GM19467 (cell line): ENCODE data around the gene FLRT2.

Experiments
- ATAC-seq: cut with Tn5 transposase; IDR thresholded peaks from one replicate; pipeline ENCODE4 v1.9.1; 2021; ENCODE audit warnings: mild to moderate bottlenecking, moderate library complexity; ENCODE audit not compliant: unreplicated experiment

Gene FLRT2

DNA sequence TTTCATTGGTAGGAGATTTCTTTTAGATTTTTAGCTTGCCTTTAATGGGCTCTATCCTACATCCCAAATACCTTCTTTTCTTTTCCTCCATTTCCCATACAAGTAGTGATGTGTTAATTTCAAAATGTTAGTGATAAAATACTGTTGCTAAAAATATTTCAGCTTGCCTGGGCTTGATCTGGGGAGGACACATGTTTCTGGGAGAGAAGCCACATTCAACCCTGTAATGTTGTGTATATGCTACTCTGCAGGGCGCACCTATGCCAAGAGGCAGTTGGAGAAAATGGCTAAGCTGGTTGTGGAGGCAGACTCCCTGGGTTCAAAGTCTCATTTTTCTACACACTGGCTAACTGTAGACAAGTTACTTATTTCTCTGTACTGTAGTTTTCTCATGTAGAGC lies 26.3 kb downstream of the FLRT2 start:
- no peak for ATAC-seq

DNA sequence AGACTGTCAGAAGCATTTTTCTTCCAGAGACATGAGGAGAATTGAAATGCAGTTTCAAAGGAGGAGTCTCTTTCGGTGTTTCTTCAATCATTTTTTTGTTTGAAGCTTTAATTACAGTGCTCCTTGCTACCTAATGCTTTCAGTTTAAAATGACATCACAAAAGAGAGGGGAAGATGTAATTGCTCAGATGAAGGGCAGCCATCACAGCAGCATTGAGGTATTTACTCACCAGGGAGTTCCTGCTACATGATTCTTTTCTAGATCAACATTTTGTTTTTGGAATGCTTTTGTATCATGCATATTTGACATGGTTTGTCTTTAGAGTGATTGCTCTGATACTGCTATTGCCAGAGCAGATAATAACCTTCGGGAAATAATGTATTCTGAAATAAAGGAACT lies 28.6 kb downstream of the FLRT2 start:
- no peak for ATAC-seq

DNA sequence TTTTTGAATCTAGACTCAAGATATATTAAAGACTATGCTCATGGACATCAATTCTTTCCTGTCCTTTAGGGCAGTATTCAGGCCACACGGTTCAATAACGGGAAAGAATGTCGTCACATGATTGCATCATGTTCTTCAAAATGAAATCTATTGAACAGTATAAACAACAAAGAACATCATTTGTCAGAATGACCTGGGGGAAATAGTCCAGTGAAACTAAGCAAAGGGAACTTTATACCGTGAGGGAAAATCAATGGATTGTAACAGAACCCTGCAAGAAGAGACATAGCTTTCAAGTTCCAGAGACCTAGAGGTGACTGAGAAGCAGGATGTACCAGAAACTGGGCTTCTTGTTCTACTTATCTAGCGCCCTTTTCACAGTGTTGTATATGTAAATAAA lies 32.7 kb downstream of the FLRT2 start:
- no peak for ATAC-seq

DNA sequence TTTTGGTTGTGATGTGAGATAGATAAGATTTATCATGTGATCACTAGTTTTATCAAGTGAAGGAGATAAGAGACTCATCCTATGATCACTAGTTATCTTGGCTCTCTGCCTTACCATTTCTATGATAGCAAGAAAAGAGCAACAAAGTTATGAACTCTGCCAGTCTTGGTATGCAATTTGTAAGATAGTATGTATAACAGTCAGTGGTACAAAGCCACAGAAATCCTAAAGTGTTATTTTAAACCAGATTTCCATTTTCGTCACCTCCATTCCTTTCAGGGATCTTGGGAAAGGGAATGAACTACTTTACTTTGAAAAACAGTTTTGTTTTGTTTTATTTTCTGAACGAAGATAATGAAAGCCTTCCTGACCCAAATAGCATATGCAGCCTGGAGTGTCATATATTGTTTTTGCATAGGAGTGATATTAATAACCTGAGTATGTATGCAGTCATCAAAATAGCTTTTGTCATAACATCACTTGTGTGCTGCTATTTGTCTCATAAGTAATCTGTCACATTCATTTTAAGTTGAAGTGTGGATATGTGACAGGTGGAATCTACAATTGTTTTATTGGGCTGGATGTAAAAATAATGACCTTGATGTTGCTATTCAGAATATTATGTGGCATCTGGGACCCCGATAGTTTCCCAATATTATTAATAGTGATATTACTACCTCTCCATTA lies 35.0 kb downstream of the FLRT2 start:
- no peak for ATAC-seq

DNA sequence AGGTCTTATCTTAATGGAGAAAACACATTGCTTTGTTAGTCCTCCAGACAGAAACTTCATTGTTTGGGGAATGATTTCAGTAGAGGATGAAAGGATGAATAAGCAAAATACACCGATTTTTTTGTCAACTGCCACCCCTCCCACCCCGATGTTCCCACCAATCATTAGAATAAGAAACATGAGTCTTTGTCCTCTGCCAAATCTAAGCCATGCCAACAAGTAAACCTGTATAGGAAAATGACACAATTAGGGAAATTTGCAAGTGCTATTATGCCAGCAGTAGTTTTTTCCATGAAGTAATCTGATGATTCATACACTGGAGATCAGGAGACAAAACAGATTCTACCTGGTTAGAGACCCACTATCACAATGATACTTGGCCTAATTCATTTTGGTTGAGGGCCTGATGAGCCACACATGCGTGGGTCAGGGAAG lies 35.9 kb downstream of the FLRT2 start:
- ATAC-seq, result no peak

DNA sequence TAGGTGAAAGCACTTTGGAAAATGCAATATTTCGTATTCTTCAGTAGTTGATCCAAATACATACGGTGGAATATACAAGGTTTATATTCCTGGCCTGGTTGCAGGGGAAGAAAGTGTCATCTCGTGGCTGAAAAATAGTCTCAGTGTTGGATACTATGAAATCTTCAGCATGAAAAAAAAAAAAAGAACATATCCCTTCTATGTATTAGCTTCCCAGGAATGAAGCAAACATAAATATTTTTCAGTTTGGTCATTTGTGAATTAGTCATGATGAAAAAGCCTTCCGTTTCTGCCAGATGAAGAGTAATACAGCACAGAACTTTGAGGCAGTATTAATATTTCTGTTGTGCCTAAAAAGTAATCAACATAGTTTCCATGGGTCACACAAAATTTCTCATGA lies 36.7 kb downstream of the FLRT2 start:
- ATAC-seq, result no peak

DNA sequence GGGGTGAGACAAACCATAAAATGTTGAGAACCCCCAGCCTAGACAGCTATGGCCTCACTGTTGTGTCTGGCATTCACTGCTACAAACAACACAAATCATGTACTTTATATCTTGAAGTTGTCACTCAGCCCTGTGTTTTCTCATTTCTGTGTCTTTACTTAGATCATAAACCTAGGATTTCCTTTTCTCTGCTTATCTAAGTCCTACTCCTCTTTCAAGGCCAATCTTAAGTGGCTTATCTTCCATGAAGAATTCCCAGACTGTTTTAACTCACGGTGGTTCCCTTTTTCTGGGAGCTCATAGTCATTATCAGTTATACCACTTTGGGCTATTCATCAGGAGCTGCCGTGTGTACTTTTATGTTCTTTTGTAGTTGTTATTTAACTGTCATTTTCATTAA lies 42.1 kb downstream of the FLRT2 start:
- ATAC-seq, result no peak

DNA sequence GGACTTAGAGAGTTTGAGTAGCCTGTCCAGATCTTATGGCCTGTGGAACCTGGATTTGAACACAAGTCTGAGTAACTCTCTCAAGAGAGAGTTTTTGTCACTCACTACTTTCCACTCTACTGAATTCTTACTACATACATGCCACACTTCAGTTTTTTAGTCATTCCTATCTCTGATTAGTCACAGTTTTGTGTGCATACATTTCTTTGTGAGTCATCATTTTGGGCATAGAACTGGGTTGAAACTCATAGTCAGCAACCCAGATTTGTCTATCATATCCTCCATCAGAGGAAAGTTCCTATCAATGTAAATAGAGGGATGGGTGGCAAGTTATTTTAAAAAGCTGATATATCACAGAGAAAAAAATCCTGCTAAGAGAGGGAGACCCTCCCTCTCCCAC lies 42.9 kb downstream of the FLRT2 start:
- no peak for ATAC-seq

DNA sequence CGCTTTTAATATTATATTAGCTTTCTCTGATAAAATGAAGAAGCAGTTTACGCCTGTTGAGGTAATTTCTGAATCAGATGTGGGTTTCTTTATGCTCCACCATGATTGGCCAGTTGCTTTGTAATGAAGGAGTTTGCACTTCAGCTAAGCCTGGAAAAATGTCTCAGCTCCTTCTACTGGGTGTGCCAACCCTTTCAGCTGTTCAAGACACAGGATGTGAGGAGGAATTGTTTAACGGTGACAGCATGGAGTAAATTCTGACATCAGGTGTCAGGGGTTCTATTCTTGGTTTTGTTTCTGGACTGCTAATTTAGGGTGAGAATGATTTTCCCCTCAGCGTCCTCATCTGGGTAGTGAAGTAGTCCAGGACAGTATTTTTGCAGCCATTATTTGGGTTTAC lies 43.5 kb downstream of the FLRT2 start:
- no peak for ATAC-seq

DNA sequence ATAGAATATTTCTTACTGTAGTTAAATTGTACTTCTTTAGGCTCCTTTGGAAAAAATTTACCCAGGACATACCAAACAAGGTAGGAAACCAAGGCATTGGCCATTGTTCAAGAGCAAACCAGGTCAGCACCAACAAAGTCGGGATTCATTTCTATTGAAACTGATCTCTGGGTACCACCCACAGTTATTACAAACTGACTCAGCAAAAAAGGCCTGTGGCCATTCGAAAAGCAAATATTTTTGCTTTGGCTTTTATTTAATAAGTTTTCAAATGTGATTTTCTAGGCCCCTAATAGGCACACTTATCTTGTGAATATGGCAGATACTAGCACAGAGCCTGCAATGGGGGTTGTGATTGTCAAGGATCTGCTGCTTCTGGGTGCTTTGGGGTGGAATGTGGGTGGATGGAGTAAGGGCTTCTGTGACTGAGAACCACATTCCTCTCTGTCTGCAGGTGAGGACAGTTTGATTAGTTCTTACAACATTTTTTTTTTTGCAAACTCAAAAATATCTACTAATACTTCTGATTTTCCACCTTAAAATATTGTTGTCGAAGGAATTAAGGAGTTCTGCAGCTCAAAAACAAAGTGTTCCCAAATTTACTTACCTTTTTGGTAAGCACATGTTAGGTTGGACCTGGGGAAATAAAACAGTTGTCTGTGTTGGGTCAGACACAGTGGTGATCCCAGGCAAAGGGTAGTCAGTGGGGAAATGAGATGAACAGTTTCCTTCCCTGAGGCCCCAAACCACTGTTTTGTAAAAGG lies 45.1 kb downstream of the FLRT2 start:
- no peak for ATAC-seq

DNA sequence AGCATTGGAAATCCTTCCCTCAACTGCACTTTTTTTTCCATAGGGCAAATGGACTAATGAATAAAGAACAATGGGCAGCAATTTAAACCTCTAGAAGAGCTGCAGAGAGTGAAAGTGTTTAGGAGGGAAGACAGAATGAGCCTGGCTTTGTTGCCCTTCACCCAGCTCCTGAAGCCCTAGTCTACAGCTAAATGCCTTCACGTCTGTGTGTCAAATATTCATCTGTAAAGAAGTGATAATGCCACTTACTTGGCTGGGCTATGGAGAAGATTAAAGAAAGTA lies 45.6 kb downstream of the FLRT2 start:
- ATAC-seq, result no peak

DNA sequence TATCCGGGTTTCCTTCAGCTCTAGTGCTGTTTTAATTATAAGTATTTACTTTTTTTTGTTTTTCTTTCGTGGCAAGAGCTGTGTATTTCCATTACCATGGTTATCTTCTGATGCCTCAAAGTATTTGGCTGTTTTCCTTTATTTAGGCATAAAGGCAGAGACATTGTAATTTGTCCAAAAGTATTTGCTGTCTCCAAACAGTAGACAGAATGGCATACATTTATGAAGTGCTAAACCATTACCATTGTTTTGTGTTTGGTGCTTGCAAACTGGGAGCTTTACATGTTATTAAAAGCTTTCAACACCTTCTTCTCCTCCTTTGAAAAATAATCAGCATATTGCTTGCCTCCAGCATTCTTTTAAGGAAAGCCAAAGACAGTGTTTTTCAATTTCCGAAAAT lies 46.3 kb downstream of the FLRT2 start:
- no peak for ATAC-seq

DNA sequence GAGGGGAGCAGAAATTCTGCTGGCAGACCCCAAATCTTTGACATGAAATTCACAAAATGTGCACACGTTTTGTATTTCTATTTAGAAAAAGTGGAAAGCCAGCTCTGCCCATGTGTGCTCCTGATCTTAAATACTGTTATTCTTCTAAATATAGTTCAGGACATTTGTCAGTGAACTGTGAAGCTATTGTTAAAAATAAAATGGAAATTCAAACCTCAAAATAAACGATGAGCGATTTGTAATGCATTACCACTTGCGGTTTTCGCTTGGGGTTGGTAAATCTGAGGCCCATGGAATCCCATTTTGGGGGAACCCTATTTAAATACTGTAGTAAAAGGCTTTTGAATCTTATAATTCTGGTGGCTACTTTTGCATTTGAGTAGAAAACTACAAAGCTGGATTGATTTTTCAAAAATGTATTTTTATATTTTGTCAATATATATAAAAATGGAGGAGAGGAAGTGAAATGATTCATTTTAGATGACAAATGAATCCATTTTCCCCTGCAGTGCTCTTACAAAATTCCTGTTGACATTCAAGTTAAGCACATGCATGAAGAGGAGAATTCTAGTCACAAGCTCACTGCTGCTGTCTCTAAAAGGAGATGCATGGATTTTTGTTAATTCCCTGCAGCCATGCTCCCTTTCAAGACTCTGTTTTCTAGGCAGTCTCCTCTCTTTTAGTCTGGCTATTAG lies 47.1 kb downstream of the FLRT2 start:
- ATAC-seq, result no peak

DNA sequence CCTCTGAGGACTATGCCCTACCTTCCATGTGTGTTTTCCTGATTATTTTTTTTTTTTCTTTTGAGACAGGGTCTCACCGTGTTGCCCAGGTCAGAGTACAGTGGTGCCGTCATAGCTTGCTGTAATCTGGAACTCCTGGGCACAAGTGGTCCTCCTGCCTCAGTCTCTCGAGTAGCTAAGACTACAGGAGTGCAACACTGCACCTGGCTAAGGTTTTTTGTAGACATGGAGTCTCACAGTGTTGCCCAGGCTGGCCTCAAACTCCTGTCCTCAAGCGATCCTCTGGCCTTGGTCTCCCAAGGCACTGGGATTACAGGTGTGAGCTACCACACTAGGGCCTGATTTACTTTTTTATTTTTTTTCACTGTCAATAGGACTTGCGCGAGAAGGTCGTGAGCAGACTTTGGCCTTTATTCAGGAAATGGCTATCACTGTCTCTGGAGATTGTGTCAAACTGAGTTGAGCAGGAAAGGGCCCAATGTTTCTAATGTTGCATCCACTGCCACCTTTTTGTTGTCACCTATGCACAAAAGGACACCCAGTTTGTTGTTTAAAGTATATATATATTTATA lies 47.7 kb downstream of the FLRT2 start:
- no peak for ATAC-seq

DNA sequence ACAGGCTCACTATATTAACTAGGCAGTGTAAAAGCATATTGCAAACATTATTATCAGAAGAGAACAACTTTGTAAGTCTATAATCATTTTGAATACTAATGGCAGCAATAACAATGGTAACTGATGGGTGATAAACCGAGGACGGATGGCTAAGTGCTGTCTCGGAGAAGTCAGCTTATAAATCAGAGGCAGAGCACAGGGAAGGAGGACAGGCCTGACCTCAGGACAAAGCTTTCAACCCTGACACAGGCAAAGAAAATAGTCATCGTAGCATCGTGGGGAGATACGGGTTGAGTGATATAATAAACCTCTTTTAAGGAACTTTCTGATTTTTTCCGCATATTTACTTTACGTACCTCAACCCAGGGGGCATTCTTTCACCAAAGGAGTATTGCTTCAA lies 48.4 kb downstream of the FLRT2 start:
- ATAC-seq, result no peak

DNA sequence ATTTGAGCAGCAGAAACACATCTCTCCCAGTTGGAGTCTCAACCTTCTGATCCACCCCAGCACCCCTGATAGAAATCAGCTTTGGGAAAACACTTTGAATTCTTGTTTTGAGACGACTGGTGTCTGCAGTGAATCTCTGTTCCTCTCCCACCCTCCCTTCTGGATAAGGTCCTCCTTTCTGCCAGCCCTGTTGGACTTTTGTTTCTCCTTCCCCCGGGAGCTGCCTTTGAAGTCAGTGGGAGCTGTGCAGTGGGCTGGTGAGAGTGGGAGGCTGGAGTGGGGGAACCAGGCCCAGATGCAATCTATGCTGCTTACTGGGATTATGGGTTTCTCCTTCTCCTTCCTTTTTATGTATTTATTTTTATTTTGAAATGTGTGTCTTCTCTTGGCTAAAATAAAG lies 49.0 kb downstream of the FLRT2 start:
- ATAC-seq, result no peak

DNA sequence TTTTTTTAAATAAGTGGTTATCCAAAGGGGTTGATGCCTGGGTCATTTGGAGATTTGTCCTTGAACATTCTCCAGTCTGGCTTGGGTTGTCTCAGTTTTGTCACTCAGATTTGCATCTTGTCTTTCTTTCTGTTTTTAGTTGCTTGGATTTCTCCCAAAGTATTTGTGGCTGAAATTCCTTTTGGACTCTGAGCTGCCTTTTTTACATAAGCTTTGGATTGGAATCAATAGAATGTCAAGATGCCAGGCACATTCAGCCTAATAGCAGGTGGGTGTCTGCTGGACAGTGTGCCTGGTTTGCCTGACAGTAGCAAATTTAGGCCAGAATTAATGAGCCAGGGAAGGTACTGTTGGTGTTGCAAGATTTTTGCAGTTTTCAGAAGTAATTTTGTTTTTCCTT lies 50.0 kb downstream of the FLRT2 start:
- no peak for ATAC-seq

DNA sequence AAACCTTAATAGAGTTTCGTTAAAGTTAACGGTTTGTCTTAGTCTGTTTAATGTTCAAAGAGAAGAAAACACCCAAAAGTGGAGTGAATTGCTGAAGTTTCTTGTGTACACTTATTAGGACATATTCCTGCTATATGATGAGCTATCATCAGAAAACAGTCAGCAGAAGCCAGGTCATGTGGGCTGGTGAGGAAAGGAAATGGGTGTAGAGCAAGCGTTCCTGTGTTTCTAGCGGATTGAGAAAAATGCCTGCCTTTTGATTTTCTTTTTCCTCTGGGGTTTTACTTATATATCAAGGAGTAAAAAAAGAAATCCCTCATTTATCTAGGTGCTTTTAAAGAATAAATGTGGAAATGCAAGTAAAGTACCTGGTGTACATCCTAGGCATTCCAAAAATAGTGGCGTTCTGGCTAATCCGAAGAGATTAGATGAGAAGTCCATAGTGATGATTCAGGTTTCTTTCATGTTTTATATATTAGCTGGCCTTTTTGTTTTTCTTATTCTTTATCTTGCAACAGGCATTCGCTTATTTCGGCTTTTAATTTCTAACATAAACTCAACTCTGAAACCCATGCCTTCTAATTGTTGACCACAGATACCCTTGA lies 50.7 kb downstream of the FLRT2 start:
- no peak for ATAC-seq

DNA sequence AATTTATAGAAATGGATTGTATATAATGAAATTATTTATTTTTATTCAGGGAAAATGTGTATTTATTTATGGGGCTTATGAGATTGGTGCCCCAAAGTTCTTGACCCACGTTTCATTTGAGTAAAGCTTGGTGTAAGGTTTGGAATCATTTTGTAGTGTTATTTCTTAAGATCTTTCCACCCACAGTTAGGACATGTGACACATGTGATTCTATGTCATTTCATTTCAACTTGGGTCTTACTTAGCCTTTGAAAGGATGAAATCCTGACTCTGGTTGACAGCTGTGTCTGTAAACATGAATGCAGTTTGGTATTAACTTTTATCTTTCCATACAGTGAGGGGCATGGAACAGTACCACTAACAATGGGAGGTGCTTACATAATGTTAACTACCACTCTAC lies 51.7 kb downstream of the FLRT2 start:
- no peak for ATAC-seq

DNA sequence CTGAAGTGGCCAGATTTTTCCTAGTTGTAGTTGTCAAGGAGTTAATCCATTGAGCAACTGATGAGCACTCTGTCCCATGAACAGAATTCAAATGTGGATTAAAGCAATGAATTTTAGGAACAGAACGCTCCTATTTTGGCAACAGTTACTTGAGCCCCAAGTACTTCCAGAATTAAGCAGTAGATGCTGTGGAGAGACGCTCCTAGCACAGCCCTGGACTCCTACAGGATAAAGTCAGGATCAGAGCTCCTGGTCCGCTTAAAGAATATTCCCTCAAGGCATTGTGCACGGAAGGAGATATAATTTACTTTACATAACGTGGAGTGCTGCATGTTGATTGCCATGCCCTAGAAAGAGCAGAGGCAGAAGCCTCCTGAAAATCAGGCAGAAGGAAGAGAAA lies 53.4 kb downstream of the FLRT2 start:
- no peak for ATAC-seq

DNA sequence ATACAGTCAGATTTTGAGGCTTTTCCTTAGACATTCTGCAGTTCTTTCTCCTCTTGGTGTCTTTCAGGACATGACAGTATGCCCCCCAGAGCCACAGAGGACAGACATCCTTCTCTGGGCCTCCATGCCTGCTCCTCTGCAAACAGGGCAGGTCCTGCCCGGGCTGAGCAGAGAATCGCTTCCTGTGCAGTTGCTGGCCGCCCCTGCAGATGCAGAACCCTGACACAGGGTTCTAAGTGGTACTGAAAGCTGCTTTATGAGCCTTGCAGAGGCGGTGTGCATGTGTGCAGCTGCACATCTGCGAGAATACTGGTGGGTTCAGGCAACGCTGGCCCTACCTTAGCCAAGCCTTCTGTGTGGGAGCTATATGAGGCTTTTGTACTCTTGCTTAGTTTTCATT lies 54.5 kb downstream of the FLRT2 start:
- ATAC-seq, result no peak
